HG03558 (cell line): ENCODE results near the gene SLC35B1.

Experiments
- ATAC-seq: cut with Tn5 transposase; IDR thresholded peaks from one replicate; pipeline ENCODE4 v1.9.1; 2021; ENCODE audit warnings: moderate number of reproducible peaks; ENCODE audit not compliant: unreplicated experiment; ENCODE audit errors: extremely low read depth

The SLC35B1 gene

GRCh38 chr17:49705254-49705653 lies 2.5 kb downstream of the SLC35B1 start:
- ATAC-seq: no peak

- ATAC-seq: no peak
Measured at GRCh38 chr17:49703557-49704277, 4.0 kb downstream of the SLC35B1 start.

- no peak for ATAC-seq
Measured at GRCh38 chr17:49700960-49701359, 6.8 kb downstream of the SLC35B1 start.

- no peak for ATAC-seq
Measured at GRCh38 chr17:49699966-49700575, 7.7 kb downstream of the SLC35B1 start.

- ATAC-seq: no peak
Measured at GRCh38 chr17:49698005-49698404, 9.8 kb downstream of the SLC35B1 start.

- no peak for ATAC-seq
Measured at GRCh38 chr17:49696233-49696761, 11.5 kb downstream of the SLC35B1 start.

GRCh38 chr17:49695698-49696232 lies 12.0 kb downstream of the SLC35B1 start:
- no peak for ATAC-seq

GRCh38 chr17:49694847-49695697 lies 12.7 kb downstream of the SLC35B1 start:
- ATAC-seq: no peak

GRCh38 chr17:49692751-49693150 lies 15.0 kb downstream of the SLC35B1 start:
- no peak for ATAC-seq

GRCh38 chr17:49691677-49692191 lies 16.0 kb downstream of the SLC35B1 start:
- no peak for ATAC-seq

GRCh38 chr17:49691086-49691676 lies 16.6 kb downstream of the SLC35B1 start:
- no peak for ATAC-seq

- no peak for ATAC-seq
Measured at GRCh38 chr17:49690256-49690655, 17.5 kb downstream of the SLC35B1 start.

- ATAC-seq: no peak
Measured at GRCh38 chr17:49688848-49689247, 18.9 kb downstream of the SLC35B1 start.

- ATAC-seq: no peak
Measured at GRCh38 chr17:49687878-49688491, 19.8 kb downstream of the SLC35B1 start.

- no peak for ATAC-seq
Measured at GRCh38 chr17:49681106-49681979, 26.4 kb downstream of the SLC35B1 start.

GRCh38 chr17:49680314-49680713 lies 27.4 kb downstream of the SLC35B1 start:
- no peak for ATAC-seq

- ATAC-seq: peak; percentile 40
Measured at GRCh38 chr17:49677933-49678847, 29.6 kb downstream of the SLC35B1 start, which contains the start of gene SPOP. Gene SPOP (minus strand): TSS chr17:49678097. CDS start chr17:49622810, 55,287 bp downstream.
